ENCODE results near the gene SLC5A9.

GRCh38 chr1:48250572-48250971, 28.1 kb downstream of the SLC5A9 start:
- no peak for TF ChIP-seq CTCF (optimal IDR thresholded peaks at IDR 0.05 in 1 of 3, IDR thresholded peaks at IDR 0.05 in 1 of 3, conservative IDR thresholded peaks at IDR 0.05 in 1 of 3; ENCODE audit: extremely low read depth in 1 of 3, insufficient read depth in 2 of 3, low read length in 3 of 3)
- TF ChIP-seq EZH2 (IDR thresholded peaks at IDR 0.05; ENCODE audit: low read length): no peak
